Breast epithelium (tissue), 3 donors: ENCODE data around the gene ARHGAP18.

ENCODE experiments used
- POLR2A ChIP-seq: fragments of 450-650 bp; IDR thresholded peaks from one replicate; pipeline ENCODE4 v1.6.1; 2016; ENCODE audit warnings: antibody characterized with exemption, mild to moderate bottlenecking, moderate library complexity
- TF ChIP-seq, protein P1 (sequence below), 3 donors: fragments of 450-650 bp; IDR thresholded peaks; one replicate each; pipeline ENCODE4 v1.5.1; 2016 to 2017; ENCODE audit warnings: antibody characterized with exemption in 3 of 3, mild to moderate bottlenecking in 3 of 3, moderate library complexity in 3 of 3

DNA sequence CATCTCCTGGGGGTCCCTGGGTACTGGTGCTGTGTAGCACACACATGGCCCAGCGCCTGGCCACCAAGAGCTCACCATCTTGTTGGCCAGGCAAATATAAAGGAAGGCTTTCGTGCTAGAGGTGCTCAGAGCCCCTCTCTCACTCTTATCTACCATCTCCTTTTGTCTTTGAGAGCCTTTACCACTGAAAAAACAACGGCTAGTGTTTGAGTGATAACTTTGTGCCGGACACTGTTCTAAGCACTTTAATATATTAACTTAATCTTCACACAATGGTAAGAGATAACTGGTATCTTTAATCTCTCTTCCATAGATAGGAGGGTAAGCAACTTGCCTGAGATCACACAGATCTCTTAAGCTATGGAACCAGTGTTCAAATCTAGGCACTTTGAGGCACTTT lies 21.5 kb upstream of the ARHGAP18 start:
- TF ChIP-seq, protein P1, sequence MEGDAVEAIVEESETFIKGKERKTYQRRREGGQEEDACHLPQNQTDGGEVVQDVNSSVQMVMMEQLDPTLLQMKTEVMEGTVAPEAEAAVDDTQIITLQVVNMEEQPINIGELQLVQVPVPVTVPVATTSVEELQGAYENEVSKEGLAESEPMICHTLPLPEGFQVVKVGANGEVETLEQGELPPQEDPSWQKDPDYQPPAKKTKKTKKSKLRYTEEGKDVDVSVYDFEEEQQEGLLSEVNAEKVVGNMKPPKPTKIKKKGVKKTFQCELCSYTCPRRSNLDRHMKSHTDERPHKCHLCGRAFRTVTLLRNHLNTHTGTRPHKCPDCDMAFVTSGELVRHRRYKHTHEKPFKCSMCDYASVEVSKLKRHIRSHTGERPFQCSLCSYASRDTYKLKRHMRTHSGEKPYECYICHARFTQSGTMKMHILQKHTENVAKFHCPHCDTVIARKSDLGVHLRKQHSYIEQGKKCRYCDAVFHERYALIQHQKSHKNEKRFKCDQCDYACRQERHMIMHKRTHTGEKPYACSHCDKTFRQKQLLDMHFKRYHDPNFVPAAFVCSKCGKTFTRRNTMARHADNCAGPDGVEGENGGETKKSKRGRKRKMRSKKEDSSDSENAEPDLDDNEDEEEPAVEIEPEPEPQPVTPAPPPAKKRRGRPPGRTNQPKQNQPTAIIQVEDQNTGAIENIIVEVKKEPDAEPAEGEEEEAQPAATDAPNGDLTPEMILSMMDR (IDR thresholded peaks at IDR 0.05), result no peak
- TF ChIP-seq POLR2A, result no peak
